NK-92 treated with Interleukin-12 subunit alpha and Interleukin-12 subunit beta, amount 100 ng/mL, for 24 hours (cell line): ENCODE data around the gene ZNF775.

Experiments used
- DNase-seq: peaks from one replicate; lab custom pipeline; 2025; lab: John Stamatoyannopoulos, UW

The ZNF775 gene

DNA sequence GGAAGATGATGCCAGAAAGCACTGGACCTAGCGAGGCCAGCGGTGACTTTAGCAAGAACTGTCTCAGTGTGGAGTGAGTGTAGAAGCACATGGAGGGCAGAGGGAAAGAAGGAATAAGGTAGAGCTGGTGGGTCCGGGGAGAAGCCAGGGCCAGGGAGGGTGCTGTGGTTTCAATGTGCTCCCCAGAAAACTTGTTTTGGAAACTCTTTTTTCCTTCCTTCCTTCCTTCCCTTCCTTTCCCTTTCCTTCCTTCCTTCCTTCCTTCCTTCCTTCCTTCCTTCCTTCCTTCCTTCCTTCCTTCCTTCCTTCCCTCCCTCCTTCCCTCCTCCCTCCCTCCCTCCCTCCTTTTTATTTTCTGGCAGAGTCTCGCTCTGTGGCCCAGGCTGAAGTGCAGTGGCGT is 32.2 kb upstream of the ZNF775 start:
- no peak for DNase-seq

DNA sequence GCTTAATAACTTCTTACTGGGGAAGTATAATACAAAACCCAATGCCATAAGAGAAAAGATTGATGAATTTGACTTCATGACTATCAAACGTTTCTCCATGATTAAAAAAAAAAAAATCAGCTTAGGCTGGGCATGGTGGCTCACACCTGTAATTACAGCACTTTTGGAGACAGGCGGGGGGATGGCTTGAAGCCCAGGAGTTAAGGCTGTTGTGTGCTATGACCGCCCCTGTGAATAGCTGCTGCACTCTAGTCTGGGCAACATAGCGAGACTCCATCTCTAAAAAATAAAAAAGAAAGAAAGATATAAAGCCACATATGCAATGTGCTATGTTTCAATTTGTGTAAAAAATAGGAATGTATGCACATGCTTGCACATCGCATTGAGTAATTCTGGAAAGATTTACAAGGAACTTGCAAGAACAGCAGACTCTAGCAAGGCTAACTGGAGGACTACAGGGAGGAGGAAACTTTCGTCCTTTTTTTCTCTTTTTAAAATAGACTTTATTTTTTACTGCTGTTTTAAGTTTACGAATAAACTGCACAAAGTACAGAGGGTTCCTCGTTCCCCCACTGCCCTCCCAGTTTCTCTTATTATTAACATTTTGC is 27.4 kb upstream of the ZNF775 start:
- no peak for DNase-seq

- no peak for DNase-seq
These were observed 23.5 kb upstream of the ZNF775 start for GRCh38 chr7:150355666-150356059.

DNA sequence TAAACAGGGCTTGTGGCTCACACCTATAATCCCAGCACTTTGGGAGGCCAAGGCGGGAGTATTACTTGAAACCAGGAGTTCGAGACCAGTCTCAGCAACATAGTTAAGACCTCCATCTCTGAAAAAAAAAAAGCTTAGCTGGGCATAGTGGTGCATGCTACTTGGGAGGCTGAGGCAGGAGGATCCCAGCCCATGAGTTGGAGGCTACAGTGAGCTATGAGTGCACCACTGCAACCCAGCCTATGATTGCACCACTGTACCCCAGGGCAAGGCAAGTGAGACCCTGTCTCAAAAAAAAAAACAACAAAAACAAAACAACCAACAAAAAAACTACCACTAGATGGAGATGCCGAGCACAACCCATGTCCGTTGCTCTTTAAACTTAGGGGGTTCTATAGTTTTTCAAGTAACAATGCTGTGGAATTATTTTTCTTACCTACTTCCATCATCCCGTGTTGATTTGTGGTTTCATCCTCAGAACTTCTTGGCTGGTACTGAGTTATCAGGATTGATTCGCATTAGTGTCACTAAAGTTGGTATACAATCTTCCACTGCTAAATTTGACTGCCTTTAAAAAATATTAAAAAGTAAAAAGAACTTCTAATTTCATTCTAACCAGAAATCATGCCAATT is 22.7 kb upstream of the ZNF775 start:
- no peak for DNase-seq

GRCh38 chr7:150357270-150357669 is 21.9 kb upstream of the ZNF775 start:
- no peak for DNase-seq

GRCh38 chr7:150357771-150358427 is 21.2 kb upstream of the ZNF775 start:
- no peak for DNase-seq

- DNase-seq: no peak
These were observed 20.7 kb upstream of the ZNF775 start for GRCh38 chr7:150358433-150358832.

DNA sequence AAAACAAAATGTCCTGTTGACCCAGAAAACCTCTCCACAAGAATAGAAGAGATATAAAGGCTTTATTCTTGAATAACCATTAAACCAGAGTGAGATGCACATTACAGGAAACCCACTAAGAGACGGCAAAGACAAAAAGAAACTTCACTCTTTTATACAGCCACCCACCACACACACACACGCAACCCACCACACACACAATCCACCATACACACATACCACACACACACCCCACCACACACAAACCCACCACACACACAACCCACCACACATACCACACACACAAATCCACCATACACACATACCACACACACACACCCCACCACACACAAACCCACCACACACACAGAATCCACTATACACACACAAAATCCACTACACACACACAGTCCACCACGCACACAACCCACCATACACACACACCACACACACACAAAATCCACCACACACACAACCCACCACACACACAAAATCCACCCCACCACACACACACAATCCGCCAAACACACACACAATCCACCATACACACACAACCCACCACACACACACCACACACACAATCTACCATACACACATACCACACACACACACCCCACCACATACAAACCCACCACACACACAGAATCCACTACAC is 20.0 kb upstream of the ZNF775 start:
- DNase-seq: no peak

GRCh38 chr7:150359622-150360362 is 19.3 kb upstream of the ZNF775 start:
- no peak for DNase-seq

DNA sequence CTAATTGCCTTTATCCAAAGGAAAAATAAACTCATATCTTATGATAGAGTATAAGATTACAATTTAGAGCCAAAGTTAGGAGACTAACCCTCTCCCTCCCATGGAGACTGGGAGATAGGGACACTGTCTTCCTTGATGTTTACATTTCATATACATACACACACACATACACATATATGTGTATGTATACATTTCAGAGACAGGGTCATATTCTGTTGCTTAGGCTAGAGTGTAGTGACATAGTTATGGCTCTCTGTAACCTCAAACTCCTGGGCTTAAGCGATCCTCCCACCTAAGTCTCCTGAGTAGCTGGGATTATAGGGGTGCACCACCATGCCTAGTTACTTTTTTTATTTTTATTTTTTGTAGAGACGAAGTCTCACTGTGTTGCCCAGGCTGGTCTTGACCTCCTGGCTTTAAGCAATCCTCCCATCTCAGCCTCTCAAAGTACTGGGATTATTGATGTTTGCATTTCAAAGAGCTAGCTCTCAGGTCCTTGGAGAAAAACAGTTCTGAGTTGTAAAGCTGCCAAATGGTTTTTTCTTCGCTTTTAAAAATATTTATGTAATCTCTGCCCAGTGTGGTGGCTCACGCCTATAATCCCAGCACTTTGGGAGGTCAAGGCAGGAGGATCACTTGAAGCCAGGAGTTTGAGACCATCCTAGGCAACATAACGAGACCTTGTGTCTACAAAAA is 18.6 kb upstream of the ZNF775 start:
- DNase-seq: no peak

DNA sequence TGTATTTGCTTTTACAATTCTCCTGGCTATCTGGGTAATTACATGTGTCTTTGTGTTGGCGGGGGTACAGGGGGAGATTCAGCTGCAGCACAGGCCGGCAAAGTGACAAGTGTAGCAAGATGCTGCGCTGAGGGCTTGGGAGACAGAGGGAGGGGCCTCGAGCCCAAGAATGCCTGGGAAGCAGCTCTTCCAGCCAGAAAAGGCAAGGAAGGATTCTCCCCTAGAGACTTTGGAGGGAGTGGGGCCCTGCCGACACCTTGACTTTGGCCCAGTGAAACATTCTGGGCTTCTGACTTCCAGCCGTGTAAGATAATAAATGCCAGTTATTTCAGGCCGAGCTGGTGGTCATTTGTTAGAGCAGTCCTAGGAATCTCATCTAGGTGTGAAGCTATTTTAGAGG is 17.7 kb upstream of the ZNF775 start:
- no peak for DNase-seq

DNA sequence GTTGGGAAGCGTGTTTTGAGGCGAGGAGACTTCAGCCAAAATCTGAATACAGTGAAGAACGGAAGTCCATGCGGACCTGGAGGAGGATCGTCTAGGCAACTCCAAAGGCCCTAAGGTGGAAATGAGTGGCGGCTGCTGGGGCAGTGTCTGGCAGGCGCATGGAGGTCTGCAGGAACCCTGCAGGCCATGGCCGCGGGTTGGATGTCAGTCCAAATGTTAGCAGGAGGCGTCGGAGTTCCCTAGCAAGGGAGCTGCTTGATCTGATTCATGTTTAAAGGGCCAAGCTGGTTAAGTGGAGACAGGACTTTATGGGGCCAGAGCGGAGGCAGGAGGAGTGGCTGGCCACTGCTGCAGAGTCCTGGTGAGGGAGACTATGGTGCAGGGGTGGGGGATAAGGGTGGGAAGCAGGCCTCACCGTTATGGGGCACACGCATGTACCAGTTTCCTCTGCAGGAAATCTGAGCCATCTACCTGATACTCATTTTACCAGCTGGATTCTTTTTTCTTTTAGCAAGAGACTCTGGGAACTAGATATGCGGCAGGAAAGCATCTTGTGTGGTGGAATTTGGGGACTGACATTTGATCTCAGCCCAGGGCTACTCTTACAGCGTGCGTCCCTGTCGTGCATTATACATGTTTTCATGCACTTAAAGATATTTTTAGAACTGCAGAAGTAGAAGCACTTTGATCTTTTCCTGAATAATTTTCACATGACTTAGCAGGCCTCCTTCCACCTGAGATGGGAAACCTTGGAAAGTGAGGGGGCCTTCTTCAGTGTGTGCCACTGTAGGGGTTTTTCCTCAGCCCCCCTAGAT is 17.1 kb upstream of the ZNF775 start:
- no peak for DNase-seq

DNA sequence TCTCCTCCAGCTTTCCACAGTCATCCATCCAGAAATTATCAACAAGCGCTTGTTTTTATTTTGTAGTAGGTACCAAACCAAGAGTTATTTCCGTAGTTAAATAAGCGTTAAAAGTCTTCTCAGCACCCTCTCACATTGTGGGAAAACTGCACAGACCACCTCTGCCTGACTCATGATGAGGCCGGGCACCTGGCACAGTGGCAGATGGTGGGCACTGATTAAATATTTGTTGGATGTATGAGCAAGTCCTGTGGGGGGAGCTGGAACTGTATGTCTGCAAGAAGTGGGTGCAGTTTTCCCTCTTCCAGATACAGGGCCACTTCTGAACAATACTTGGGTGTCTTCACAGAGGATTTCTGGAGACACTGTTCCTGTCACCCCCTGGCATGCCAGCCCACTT is 15.8 kb upstream of the ZNF775 start:
- no peak for DNase-seq

GRCh38 chr7:150363872-150364271 is 15.3 kb upstream of the ZNF775 start:
- no peak for DNase-seq

GRCh38 chr7:150365194-150365593 is 13.9 kb upstream of the ZNF775 start:
- no peak for DNase-seq

GRCh38 chr7:150365673-150366398 is 13.3 kb upstream of the ZNF775 start:
- DNase-seq: no peak

- DNase-seq: no peak
These were observed 11.4 kb upstream of the ZNF775 start for GRCh38 chr7:150367677-150368095.

- DNase-seq: peak; percentile 82
These were observed 10.8 kb upstream of the ZNF775 start, which contains the start of gene REPIN1 for GRCh38 chr7:150368096-150368883. REPIN1 (plus strand) TSS chr7:150368822; CDS start chr7:150369712, 890 bp downstream.
